Measurements from ENCODE around the gene EPHA5. TPM values are rescaled to one million over a fixed set of nuclear protein-coding genes. Genes with fewer than 3 reads are reported as not detected.
"Not testable (repeated sequence)": the region's sequence is repeated elsewhere in the genome, so short reads cannot be mapped to it uniquely, and the experiment has no call there.

EPHA5 gene
- total RNA-seq, 1 donor from 2014 or later, result 0.94 TPM

GRCh38 chr4:65311120-65311519 lies 359.2 kb downstream of the EPHA5 start:
- no peak for TF ChIP-seq CTCF (IDR thresholded peaks at IDR 0.05; ENCODE audit: unreplicated experiment)
- no peak overlapping the region for H3K27ac Mint-ChIP-seq
- H3K27me3 Mint-ChIP-seq (ENCODE audit: low read depth), result peaks cover 4% of the 10 kb centered on the region
- no peak for DNase-seq (ENCODE audit: low spot score in 2 of 2, unreplicated experiment in 2 of 2)
- no peak overlapping the region for H3K4me3 Mint-ChIP-seq
- H3K36me3 Mint-ChIP-seq, result no peaks in the 10 kb centered on the region
- no peaks in the 10 kb centered on the region for H3K4me1 Mint-ChIP-seq
- H3K9me3 Mint-ChIP-seq, result peaks cover 3% of the 10 kb centered on the region

- H3K27me3 Mint-ChIP-seq (ENCODE audit: low read depth), result peaks cover 6% of the 10 kb centered on the region
- no peak for DNase-seq (ENCODE audit: low spot score in 2 of 2, unreplicated experiment in 2 of 2)
- no peaks in the 10 kb centered on the region for H3K36me3 Mint-ChIP-seq
- H3K4me3 Mint-ChIP-seq, result no peak overlapping the region
- H3K9me3 Mint-ChIP-seq, result peaks cover 3% of the 10 kb centered on the region
- no peak overlapping the region for H3K27ac Mint-ChIP-seq
- TF ChIP-seq CTCF (IDR thresholded peaks at IDR 0.05; ENCODE audit: unreplicated experiment), result no peak
- no peaks in the 10 kb centered on the region for H3K4me1 Mint-ChIP-seq
Measured at GRCh38 chr4:65310586-65310985, 359.7 kb downstream of the EPHA5 start.

GRCh38 chr4:65308626-65309025 lies 361.7 kb downstream of the EPHA5 start:
- H3K4me1 Mint-ChIP-seq; H3K27ac Mint-ChIP-seq; H3K27me3 Mint-ChIP-seq (ENCODE audit: low read depth); H3K4me3 Mint-ChIP-seq; H3K9me3 Mint-ChIP-seq; H3K36me3 Mint-ChIP-seq; DNase-seq (ENCODE audit: low spot score in 2 of 2, unreplicated experiment in 2 of 2): not testable (repeated sequence)

GRCh38 chr4:65302145-65302544 lies 368.1 kb downstream of the EPHA5 start:
- H3K36me3 Mint-ChIP-seq, result no peaks in the 10 kb centered on the region
- no peak for DNase-seq (ENCODE audit: low spot score in 2 of 2, unreplicated experiment in 2 of 2)
- peaks cover 10% of the 10 kb centered on the region for H3K4me1 Mint-ChIP-seq
- H3K4me3 Mint-ChIP-seq, result no peak overlapping the region
- H3K27ac Mint-ChIP-seq, result no peak overlapping the region
- no peaks in the 10 kb centered on the region for H3K9me3 Mint-ChIP-seq
- H3K27me3 Mint-ChIP-seq (ENCODE audit: low read depth), result peaks cover 7% of the 10 kb centered on the region
- TF ChIP-seq CTCF (IDR thresholded peaks at IDR 0.05; ENCODE audit: unreplicated experiment), result no peak

GRCh38 chr4:65296246-65296645 lies 374.0 kb downstream of the EPHA5 start:
- DNase-seq (ENCODE audit: low spot score in 2 of 2, unreplicated experiment in 2 of 2), result no peak
- Mint-ChIP-seq H3K9me3 (peaks cover 3% of the 10 kb centered on the region), H3K4me1 (no peaks in the 10 kb centered on the region), H3K36me3 (no peaks in the 10 kb centered on the region), H3K4me3 (no peak overlapping the region), H3K27ac (no peak overlapping the region), H3K27me3 (ENCODE audit: low read depth) (peaks cover 3% of the 10 kb centered on the region)
- TF ChIP-seq CTCF (IDR thresholded peaks at IDR 0.05; ENCODE audit: unreplicated experiment), result no peak

GRCh38 chr4:65287071-65287470 lies 383.2 kb downstream of the EPHA5 start:
- TF ChIP-seq CTCF (IDR thresholded peaks at IDR 0.05; ENCODE audit: unreplicated experiment), result no peak
- no peaks in the 10 kb centered on the region for H3K4me1 Mint-ChIP-seq
- peaks cover 1% of the 10 kb centered on the region for H3K36me3 Mint-ChIP-seq
- H3K27ac Mint-ChIP-seq, result no peak overlapping the region
- no peak overlapping the region for H3K4me3 Mint-ChIP-seq
- H3K27me3 Mint-ChIP-seq (ENCODE audit: low read depth), result no peaks in the 10 kb centered on the region
- DNase-seq (ENCODE audit: low spot score in 2 of 2, unreplicated experiment in 2 of 2), result no peak
- H3K9me3 Mint-ChIP-seq, result peaks cover 17% of the 10 kb centered on the region
